WTC11 (cell line): ENCODE results near the gene NFATC2. TPM values are rescaled to one million over a fixed set of nuclear protein-coding genes. Genes with fewer than 3 reads are reported as not detected.
A peak's percentile ranks its signal among the peaks of the same experiment; 100 is the strongest.

Experiments
- ATAC-seq: fragments of 200-7000 bp; cut with Tn5 transposase; 2 replicates; pipeline ENCODE4 v1.10.0; 2021; ENCODE audit warnings: mild to moderate bottlenecking, moderate library complexity
- CTCF ChIA-PET: fragments of 300-600 bp; sonication (Branson Sonifier 250); formaldehyde crosslinking; loops from one replicate; lab custom pipeline; 2021; ENCODE audit warnings: antibody characterized with exemption; lab: Charles Lee
- POLR2A ChIA-PET: fragments of 350-600 bp; sonication (Branson Sonifier 250); formaldehyde crosslinking; loops from one replicate; lab custom pipeline; 2021; ENCODE audit warnings: antibody characterized with exemption; lab: Charles Lee
- DNase-seq: peaks from one replicate; pipeline ENCODE4 v3.0.0; 2021; ENCODE audit warnings: low spot score
- H3K27ac Mint-ChIP-seq: 2 replicates; pipeline ENCODE4 v1.8.0; 2021; ENCODE audit warnings: mixed read lengths
- H3K27me3 Mint-ChIP-seq: 2 replicates; pipeline ENCODE4 v1.8.0; 2021; ENCODE audit warnings: low read depth, mild to moderate bottlenecking, moderate library complexity, mixed read lengths
- H3K36me3 Mint-ChIP-seq: 2 replicates; pipeline ENCODE4 v1.8.0; 2021; ENCODE audit warnings: mixed read lengths
- H3K4me1 Mint-ChIP-seq: 2 replicates; pipeline ENCODE4 v1.8.0; 2022; ENCODE audit warnings: mixed read lengths
- H3K4me3 Mint-ChIP-seq: 2 replicates; pipeline ENCODE4 v1.8.0; 2021; ENCODE audit warnings: mild to moderate bottlenecking, moderate library complexity, mixed read lengths
- H3K9me3 Mint-ChIP-seq: 2 replicates; pipeline ENCODE4 v1.8.0; 2021; ENCODE audit warnings: mixed read lengths
- CREB1 ChIP-seq: sonication (generic); formaldehyde crosslinking; IDR thresholded peaks from 2 replicates; pipeline ENCODE4 v1.8.0; 2023; ENCODE audit warnings: mild to moderate bottlenecking, missing genetic modification reagents
- ETV6 ChIP-seq: sonication (generic); formaldehyde crosslinking; IDR thresholded peaks from 2 replicates; pipeline ENCODE4 v1.8.1; 2022; ENCODE audit warnings: mild to moderate bottlenecking, missing genetic modification reagents
- GTF2I ChIP-seq: fragments of 250-450 bp; sonication (Bioruptor Pico); conservative IDR thresholded peaks from 2 replicates; pipeline ENCODE4 v1.4.0; 2021; ENCODE audit warnings: mild to moderate bottlenecking
- HMGXB4 ChIP-seq: sonication (generic); formaldehyde crosslinking; IDR thresholded peaks from 2 replicates; pipeline ENCODE4 v1.8.1; 2023; ENCODE audit warnings: mild to moderate bottlenecking, moderate library complexity, missing genetic modification reagents
- NR2C2 ChIP-seq: sonication (generic); formaldehyde crosslinking; IDR thresholded peaks from 2 replicates; pipeline ENCODE4 v1.8.0; 2022; ENCODE audit warnings: mild to moderate bottlenecking, missing genetic modification reagents
- SP1 ChIP-seq: sonication (generic); formaldehyde crosslinking; conservative IDR thresholded peaks from 2 replicates; pipeline ENCODE4 v1.8.1; 2022; ENCODE audit warnings: missing genetic modification reagents
- ZNF396 ChIP-seq: fragments of 250-450 bp; sonication (Bioruptor Pico); IDR thresholded peaks from 2 replicates; pipeline ENCODE4 v1.8.0; 2021; ENCODE audit warnings: mild to moderate bottlenecking, moderate library complexity, borderline replicate concordance
- ZNF416 ChIP-seq: fragments of 250-450 bp; sonication (Bioruptor Pico); IDR thresholded peaks from 2 replicates; pipeline ENCODE4 v1.9.0; 2021; ENCODE audit warnings: mild to moderate bottlenecking, inconsistent platforms
- total RNA-seq: library from RNA; stranded (reverse); gene quantifications from 3 replicates; pipeline ENCODE4 v1.2.3, GENCODE V29; 2021
- TF ChIP-seq, protein P1 (sequence below): sonication (generic); formaldehyde crosslinking; IDR thresholded peaks from 2 replicates; pipeline ENCODE4 v1.8.0; 2023; ENCODE audit warnings: missing genetic modification reagents, mild to moderate bottlenecking, borderline replicate concordance
- TF ChIP-seq, protein P2 (sequence below): fragments of 250-450 bp; sonication (Bioruptor Pico); IDR thresholded peaks from 2 replicates; pipeline ENCODE4 v1.9.0; 2021; ENCODE audit warnings: mild to moderate bottlenecking, borderline replicate concordance

NFATC2 gene
- total RNA-seq, 1 experiment from 2014 or later, result 1.7 TPM

DNA sequence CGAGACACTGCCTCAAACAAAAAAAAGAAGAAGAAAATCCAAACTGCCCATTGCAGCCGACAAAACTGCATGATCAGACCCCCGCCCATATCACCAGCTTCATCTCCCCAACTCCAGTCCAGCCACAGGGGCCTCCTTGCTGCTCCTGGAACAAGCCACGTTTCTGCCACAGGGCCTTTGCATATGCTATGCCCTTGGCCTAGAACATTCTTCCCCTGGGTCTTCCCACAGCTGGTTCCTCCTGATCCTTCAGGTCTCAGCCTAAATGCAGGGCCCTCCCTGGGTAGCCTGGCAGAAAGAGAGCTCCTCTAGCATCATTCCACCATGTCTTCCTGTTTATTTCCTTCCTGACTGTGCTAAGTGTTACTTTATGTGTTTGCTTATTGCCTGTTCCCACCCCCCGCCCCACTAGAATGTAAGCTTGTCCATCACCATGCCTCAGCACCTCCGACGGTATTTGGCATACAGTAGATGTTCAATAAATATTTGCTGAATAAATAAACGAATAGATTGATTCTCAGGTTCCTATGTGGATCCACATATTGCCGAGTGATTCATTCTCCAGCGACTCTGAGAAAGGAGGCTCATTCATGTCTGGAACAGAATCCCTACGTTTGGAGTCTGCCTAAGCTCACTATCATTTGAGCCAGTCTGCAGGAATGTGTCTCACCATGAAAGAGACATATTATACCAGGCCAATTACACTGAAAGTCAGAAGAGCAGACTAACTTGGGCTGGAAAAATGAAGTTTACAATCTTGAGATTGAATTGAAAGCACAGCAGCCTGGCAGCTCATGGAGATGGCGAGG, 56.1 kb downstream of the NFATC2 start:
- H3K4me1 Mint-ChIP-seq, result peaks cover 15% of the 10 kb centered on the region
- no peak overlapping the region for H3K27ac Mint-ChIP-seq
- no peaks in the 10 kb centered on the region for H3K9me3 Mint-ChIP-seq
- CTCF ChIA-PET, result no interaction called here
- DNase-seq, result no peak
- H3K27me3 Mint-ChIP-seq, result no peaks in the 10 kb centered on the region
- ATAC-seq, result no peak
- no peak overlapping the region for H3K4me3 Mint-ChIP-seq
- TF ChIP-seq GTF2I (CRISPR knock-in tag) (0 out of 2 replicates have a peak, but pooled peaks have one; percentile 19), HMGXB4 (CRISPR knock-in tag) (no peak)
- H3K36me3 Mint-ChIP-seq, result no peaks in the 10 kb centered on the region
- POLR2A ChIA-PET, result no interaction called here

DNA sequence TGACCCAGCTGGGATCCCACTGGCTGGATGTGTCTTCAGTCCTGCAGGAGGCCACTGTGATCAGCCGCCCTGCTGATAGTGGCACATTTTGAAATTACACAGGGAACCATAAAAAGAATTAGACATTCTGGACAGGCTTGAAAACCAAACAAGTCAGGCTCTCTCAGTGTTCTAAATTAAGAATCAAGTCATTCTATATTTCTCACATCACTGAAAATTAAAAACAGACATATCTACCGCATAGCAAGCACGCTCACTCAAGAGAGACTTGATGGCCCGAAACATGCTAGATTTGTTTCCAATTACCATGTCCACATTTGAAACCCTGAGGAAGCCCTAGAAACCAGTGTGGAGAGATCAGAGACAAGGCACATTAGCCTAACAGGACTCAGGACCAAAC, 57.7 kb downstream of the NFATC2 start:
- Mint-ChIP-seq H3K36me3 (no peaks in the 10 kb centered on the region), H3K4me1 (peaks cover 15% of the 10 kb centered on the region), H3K27ac (no peak overlapping the region), H3K27me3 (no peaks in the 10 kb centered on the region), H3K4me3 (no peak overlapping the region), H3K9me3 (no peaks in the 10 kb centered on the region)
- ChIA-PET CTCF (no interaction called here), POLR2A (interaction anchor here (1.0 kb wide), 1 partner anchor 10 kb away, joined by 3 read pairs; no protein-coding TSS in a partner anchor)
- TF ChIP-seq ZNF416 (CRISPR knock-in tag), result no peak
- TF ChIP-seq, protein P1, sequence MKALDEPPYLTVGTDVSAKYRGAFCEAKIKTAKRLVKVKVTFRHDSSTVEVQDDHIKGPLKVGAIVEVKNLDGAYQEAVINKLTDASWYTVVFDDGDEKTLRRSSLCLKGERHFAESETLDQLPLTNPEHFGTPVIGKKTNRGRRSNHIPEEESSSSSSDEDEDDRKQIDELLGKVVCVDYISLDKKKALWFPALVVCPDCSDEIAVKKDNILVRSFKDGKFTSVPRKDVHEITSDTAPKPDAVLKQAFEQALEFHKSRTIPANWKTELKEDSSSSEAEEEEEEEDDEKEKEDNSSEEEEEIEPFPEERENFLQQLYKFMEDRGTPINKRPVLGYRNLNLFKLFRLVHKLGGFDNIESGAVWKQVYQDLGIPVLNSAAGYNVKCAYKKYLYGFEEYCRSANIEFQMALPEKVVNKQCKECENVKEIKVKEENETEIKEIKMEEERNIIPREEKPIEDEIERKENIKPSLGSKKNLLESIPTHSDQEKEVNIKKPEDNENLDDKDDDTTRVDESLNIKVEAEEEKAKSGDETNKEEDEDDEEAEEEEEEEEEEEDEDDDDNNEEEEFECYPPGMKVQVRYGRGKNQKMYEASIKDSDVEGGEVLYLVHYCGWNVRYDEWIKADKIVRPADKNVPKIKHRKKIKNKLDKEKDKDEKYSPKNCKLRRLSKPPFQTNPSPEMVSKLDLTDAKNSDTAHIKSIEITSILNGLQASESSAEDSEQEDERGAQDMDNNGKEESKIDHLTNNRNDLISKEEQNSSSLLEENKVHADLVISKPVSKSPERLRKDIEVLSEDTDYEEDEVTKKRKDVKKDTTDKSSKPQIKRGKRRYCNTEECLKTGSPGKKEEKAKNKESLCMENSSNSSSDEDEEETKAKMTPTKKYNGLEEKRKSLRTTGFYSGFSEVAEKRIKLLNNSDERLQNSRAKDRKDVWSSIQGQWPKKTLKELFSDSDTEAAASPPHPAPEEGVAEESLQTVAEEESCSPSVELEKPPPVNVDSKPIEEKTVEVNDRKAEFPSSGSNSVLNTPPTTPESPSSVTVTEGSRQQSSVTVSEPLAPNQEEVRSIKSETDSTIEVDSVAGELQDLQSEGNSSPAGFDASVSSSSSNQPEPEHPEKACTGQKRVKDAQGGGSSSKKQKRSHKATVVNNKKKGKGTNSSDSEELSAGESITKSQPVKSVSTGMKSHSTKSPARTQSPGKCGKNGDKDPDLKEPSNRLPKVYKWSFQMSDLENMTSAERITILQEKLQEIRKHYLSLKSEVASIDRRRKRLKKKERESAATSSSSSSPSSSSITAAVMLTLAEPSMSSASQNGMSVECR (CRISPR knock-in tag), result no peak
- TF ChIP-seq ZNF396 (CRISPR knock-in tag), result no peak
- no peak for TF ChIP-seq ETV6
- no peak for TF ChIP-seq NR2C2 (CRISPR knock-in tag)
- TF ChIP-seq, protein P2, sequence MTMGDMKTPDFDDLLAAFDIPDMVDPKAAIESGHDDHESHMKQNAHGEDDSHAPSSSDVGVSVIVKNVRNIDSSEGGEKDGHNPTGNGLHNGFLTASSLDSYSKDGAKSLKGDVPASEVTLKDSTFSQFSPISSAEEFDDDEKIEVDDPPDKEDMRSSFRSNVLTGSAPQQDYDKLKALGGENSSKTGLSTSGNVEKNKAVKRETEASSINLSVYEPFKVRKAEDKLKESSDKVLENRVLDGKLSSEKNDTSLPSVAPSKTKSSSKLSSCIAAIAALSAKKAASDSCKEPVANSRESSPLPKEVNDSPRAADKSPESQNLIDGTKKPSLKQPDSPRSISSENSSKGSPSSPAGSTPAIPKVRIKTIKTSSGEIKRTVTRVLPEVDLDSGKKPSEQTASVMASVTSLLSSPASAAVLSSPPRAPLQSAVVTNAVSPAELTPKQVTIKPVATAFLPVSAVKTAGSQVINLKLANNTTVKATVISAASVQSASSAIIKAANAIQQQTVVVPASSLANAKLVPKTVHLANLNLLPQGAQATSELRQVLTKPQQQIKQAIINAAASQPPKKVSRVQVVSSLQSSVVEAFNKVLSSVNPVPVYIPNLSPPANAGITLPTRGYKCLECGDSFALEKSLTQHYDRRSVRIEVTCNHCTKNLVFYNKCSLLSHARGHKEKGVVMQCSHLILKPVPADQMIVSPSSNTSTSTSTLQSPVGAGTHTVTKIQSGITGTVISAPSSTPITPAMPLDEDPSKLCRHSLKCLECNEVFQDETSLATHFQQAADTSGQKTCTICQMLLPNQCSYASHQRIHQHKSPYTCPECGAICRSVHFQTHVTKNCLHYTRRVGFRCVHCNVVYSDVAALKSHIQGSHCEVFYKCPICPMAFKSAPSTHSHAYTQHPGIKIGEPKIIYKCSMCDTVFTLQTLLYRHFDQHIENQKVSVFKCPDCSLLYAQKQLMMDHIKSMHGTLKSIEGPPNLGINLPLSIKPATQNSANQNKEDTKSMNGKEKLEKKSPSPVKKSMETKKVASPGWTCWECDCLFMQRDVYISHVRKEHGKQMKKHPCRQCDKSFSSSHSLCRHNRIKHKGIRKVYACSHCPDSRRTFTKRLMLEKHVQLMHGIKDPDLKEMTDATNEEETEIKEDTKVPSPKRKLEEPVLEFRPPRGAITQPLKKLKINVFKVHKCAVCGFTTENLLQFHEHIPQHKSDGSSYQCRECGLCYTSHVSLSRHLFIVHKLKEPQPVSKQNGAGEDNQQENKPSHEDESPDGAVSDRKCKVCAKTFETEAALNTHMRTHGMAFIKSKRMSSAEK (CRISPR knock-in tag), result no peak
- no peak for TF ChIP-seq CREB1 (CRISPR knock-in tag)
- no peak for TF ChIP-seq SP1 (CRISPR knock-in tag)
- ATAC-seq (no peak), DNase-seq (no peak)
